ENCODE data around the gene NSUN2.

The NSUN2 gene

DNA sequence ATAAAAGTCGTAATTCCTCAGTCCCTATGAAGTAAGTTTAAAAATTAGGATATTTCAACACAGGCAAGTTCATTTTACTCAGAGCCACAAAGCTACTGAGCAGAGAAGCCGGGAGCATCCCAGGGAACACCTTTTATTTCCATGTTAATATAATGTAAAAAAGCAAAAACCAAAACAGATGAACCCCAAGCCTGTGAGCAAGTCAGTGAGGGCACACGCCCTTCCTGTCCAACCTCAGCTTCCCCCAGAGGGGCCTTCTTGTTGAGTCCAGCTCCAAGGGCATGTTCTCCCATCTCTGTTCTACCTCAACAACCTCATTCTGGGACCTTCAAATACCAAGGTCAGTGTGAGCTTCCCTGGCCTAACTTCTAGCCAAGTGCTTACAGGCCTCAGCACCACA, 24.8 kb downstream of the NSUN2 start:
- Histone ChIP-seq H3K27me3 (no peaks in the 10 kb centered on the region), H4K20me1 (peaks cover 72% of the 10 kb centered on the region), H3K27ac (peak overlapping the region; percentile 55), H3K36me3 (peaks cover 100% of the 10 kb centered on the region), H3K9me3 (no peaks in the 10 kb centered on the region), H3K4me2 (peak overlapping the region; percentile 43), H3K4me3 (no peak overlapping the region), H3K9ac (peak overlapping the region; percentile 42), H3K4me1 (peaks cover 26% of the 10 kb centered on the region)
- no peak for TF ChIP-seq Cebpa-rat (IDR thresholded peaks at IDR 0.05)

- Histone ChIP-seq H3K27me3 (no peaks in the 10 kb centered on the region), H3K27ac (peak overlapping the region; percentile 55), H4K20me1 (peaks cover 72% of the 10 kb centered on the region), H3K36me3 (peaks cover 100% of the 10 kb centered on the region), H3K9ac (peak overlapping the region; percentile 42), H3K4me2 (peak overlapping the region; percentile 43), H3K4me3 (no peak overlapping the region), H3K4me1 (peaks cover 26% of the 10 kb centered on the region), H3K9me3 (no peaks in the 10 kb centered on the region)
- no peak for TF ChIP-seq Cebpa-rat (IDR thresholded peaks at IDR 0.05)
These were observed 25.3 kb downstream of the NSUN2 start for GRCh38 chr5:6607559-6607936.

- Histone ChIP-seq H3K36me3 (peaks cover 100% of the 10 kb centered on the region), H3K9me3 (no peaks in the 10 kb centered on the region), H3K4me2 (peak overlapping the region; percentile 43), H3K9ac (peak overlapping the region; percentile 42; the same call in 1 of the 2 replicates), H4K20me1 (peaks cover 71% of the 10 kb centered on the region), H3K27ac (peak overlapping the region; percentile 55), H3K4me3 (no peak overlapping the region), H3K27me3 (no peaks in the 10 kb centered on the region), H3K4me1 (peaks cover 26% of the 10 kb centered on the region)
- no peak for TF ChIP-seq Cebpa-rat (IDR thresholded peaks at IDR 0.05)
These were observed 25.8 kb downstream of the NSUN2 start for GRCh38 chr5:6606884-6607558.

DNA sequence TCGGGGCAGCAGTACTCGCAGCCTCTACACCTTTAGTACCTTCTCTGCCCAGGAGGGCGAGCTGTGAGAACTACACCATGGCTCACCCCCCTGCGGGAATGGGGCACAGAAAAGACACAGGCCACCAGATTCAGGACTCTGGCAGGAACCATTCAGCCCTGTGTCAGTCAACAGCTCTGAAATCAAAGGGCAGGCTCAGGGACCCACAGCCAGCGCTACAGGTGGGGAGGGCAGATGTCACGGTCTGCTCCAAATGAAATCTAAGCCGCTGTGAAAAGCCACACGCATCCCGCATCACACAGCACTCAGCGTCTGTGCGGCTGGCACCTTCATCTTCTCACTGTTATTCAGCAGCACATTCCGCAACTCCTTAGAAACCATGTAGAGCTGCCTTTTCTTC, 27.9 kb downstream of the NSUN2 start:
- no peaks in the 10 kb centered on the region for H3K27me3 ChIP-seq
- H3K27ac ChIP-seq, result no peak overlapping the region
- peaks cover 32% of the 10 kb centered on the region for H3K4me1 ChIP-seq
- H3K9ac ChIP-seq, result no peak overlapping the region
- H4K20me1 ChIP-seq, result peaks cover 55% of the 10 kb centered on the region
- peaks cover 100% of the 10 kb centered on the region for H3K36me3 ChIP-seq
- TF ChIP-seq Cebpa-rat (IDR thresholded peaks at IDR 0.05), result no peak
- no peak overlapping the region for H3K4me2 ChIP-seq
- no peaks in the 10 kb centered on the region for H3K9me3 ChIP-seq
- no peak overlapping the region for H3K4me3 ChIP-seq

GRCh38 chr5:6604341-6604740, 28.5 kb downstream of the NSUN2 start:
- Histone ChIP-seq H3K27me3 (no peaks in the 10 kb centered on the region), H3K9me3 (no peaks in the 10 kb centered on the region), H4K20me1 (peaks cover 59% of the 10 kb centered on the region), H3K36me3 (peaks cover 100% of the 10 kb centered on the region), H3K9ac (no peak overlapping the region), H3K4me1 (peaks cover 32% of the 10 kb centered on the region), H3K27ac (no peak overlapping the region), H3K4me3 (no peak overlapping the region), H3K4me2 (no peak overlapping the region)
- TF ChIP-seq Cebpa-rat (IDR thresholded peaks at IDR 0.05), result no peak

- no peak overlapping the region for H3K4me3 ChIP-seq
- H3K4me1 ChIP-seq, result peaks cover 26% of the 10 kb centered on the region
- peaks cover 100% of the 10 kb centered on the region for H3K36me3 ChIP-seq
- H3K4me2 ChIP-seq, result no peak overlapping the region
- no peaks in the 10 kb centered on the region for H3K27me3 ChIP-seq
- no peak for TF ChIP-seq Cebpa-rat (IDR thresholded peaks at IDR 0.05)
- no peaks in the 10 kb centered on the region for H3K9me3 ChIP-seq
- H3K9ac ChIP-seq, result no peak overlapping the region
- no peak overlapping the region for H3K27ac ChIP-seq
- peaks cover 59% of the 10 kb centered on the region for H4K20me1 ChIP-seq
These were observed 29.2 kb downstream of the NSUN2 start for GRCh38 chr5:6603643-6604042.

DNA sequence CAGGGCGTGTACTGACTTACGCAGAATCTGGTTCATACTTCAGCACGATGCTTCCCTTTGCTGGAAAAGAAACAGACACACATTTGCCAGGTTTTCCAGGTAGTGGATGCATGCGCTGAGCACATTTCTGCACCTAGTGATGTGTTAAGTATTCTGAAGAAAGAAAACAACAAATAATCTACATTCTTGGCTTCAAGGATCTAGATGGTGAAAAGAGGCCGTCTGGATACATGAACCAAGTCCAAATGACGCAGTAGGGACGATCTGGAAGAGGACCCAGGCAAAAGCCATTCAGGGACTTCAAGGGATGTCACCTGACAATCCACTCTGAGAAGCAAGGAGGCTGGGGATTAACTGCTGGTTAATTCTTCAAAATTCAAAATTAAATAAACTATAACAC, 30.4 kb downstream of the NSUN2 start:
- no peak overlapping the region for H3K9ac ChIP-seq
- H4K20me1 ChIP-seq, result peaks cover 59% of the 10 kb centered on the region
- H3K4me3 ChIP-seq, result no peak overlapping the region
- no peak for TF ChIP-seq Cebpa-rat (IDR thresholded peaks at IDR 0.05)
- H3K27ac ChIP-seq, result no peak overlapping the region
- H3K9me3 ChIP-seq, result no peaks in the 10 kb centered on the region
- peaks cover 100% of the 10 kb centered on the region for H3K36me3 ChIP-seq
- no peak overlapping the region for H3K4me2 ChIP-seq
- peaks cover 14% of the 10 kb centered on the region for H3K4me1 ChIP-seq
- H3K27me3 ChIP-seq, result no peaks in the 10 kb centered on the region

DNA sequence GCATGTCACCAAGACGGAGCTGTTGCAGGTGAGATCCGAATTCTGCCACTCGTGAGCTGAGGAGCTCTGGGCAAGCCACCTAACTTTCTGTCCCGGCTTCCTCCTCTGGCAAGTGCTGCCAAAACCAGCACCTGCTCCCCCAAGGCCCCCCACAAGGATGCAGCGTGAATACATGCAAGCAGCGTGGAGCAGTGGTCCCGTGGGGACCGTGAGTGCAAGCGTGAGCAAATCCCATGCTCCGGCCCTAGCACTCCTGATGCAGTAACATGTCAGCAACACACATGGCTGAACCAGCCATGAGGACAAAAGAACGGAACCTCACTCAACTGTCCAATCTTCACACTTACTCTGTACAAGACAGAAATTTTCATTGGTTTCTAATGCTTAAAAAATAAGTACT, 31.0 kb downstream of the NSUN2 start:
- no peak overlapping the region for H3K4me2 ChIP-seq
- H3K9ac ChIP-seq, result no peak overlapping the region
- no peak for TF ChIP-seq Cebpa-rat (IDR thresholded peaks at IDR 0.05)
- H3K4me1 ChIP-seq, result peaks cover 8% of the 10 kb centered on the region
- no peaks in the 10 kb centered on the region for H3K27me3 ChIP-seq
- H3K36me3 ChIP-seq, result peaks cover 100% of the 10 kb centered on the region
- peaks cover 54% of the 10 kb centered on the region for H4K20me1 ChIP-seq
- H3K9me3 ChIP-seq, result no peaks in the 10 kb centered on the region
- no peak overlapping the region for H3K27ac ChIP-seq
- H3K4me3 ChIP-seq, result no peak overlapping the region

- H3K36me3 ChIP-seq, result peaks cover 100% of the 10 kb centered on the region
These were observed 31.6 kb downstream of the NSUN2 start for GRCh38 chr5:6601271-6601670.

DNA sequence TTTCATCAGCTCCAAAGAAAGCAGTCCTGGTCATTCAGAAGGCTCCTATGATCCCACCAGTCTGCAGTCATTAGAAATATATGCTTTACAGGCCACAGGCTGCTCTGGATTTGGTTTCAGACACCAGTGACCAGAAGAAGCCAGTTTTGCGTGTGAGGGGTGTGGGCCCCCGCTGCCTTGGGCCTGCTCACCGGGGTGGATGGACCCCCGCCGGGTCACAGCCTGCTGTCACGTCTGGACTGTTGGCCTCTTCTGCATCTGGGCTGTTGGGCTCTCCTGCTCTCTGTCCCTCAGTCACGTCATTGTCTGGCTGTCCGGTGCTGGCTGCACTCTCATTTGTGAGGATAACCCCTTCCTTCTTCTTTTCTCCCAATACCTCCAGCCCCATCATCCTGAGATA, 33.1 kb downstream of the NSUN2 start:
- H3K36me3 ChIP-seq, result peaks cover 97% of the 10 kb centered on the region

More at GRCh38 chr5:6601271-6601670, 31.6 kb downstream of the NSUN2 start:
- Histone ChIP-seq H3K27ac (no peak overlapping the region), H4K20me1 (peaks cover 54% of the 10 kb centered on the region), H3K9ac (no peak overlapping the region), H3K4me2 (no peak overlapping the region), H3K4me1 (peaks cover 6% of the 10 kb centered on the region; the same call in 1 of the 2 replicates), H3K9me3 (no peaks in the 10 kb centered on the region), H3K27me3 (no peaks in the 10 kb centered on the region), H3K4me3 (no peak overlapping the region)
- no peak for TF ChIP-seq Cebpa-rat (IDR thresholded peaks at IDR 0.05)

More for the DNA sequence above, 33.1 kb downstream of the NSUN2 start:
- peaks cover 6% of the 10 kb centered on the region; the same call in 1 of the 2 replicates for H3K4me1 ChIP-seq
- H4K20me1 ChIP-seq, result peaks cover 50% of the 10 kb centered on the region
- no peak for TF ChIP-seq Cebpa-rat (IDR thresholded peaks at IDR 0.05)
- H3K27me3 ChIP-seq, result no peaks in the 10 kb centered on the region
- H3K27ac ChIP-seq, result no peak overlapping the region
- no peak overlapping the region for H3K9ac ChIP-seq
- H3K4me3 ChIP-seq, result no peak overlapping the region
- H3K4me2 ChIP-seq, result no peak overlapping the region
- H3K9me3 ChIP-seq, result no peaks in the 10 kb centered on the region

Measured in BLaER1 (cell line).